Stimulated activated memory B cell treated with anti-CD40 and anti-IgM and Interleukin-4, amounts not matched to agents 10 μg/mL and 1 μg/mL and 100 μg/mL, for 72 hours (primary cell): ENCODE results near the gene COL9A3.

Experiments
- ATAC-seq: fragments of 150-1000 bp; cut with Tn5 transposase; 2 replicates; pipeline ENCODE4 v1.10.0; 2021
- H3K27ac Mint-ChIP-seq: one replicate; pipeline ENCODE4 v1.8.0; 2022; ENCODE audit warnings: mild to moderate bottlenecking, mixed read lengths
- H3K27me3 Mint-ChIP-seq: one replicate; pipeline ENCODE4 v1.8.0; 2022; ENCODE audit warnings: mixed read lengths
- H3K36me3 Mint-ChIP-seq: one replicate; pipeline ENCODE4 v1.8.0; 2022; ENCODE audit warnings: mixed read lengths
- H3K4me1 Mint-ChIP-seq: one replicate; pipeline ENCODE4 v1.8.0; 2022; ENCODE audit warnings: mixed read lengths
- H3K4me3 Mint-ChIP-seq: one replicate; pipeline ENCODE4 v1.8.0; 2022; ENCODE audit warnings: mild to moderate bottlenecking, moderate library complexity, mixed read lengths
- H3K9me3 Mint-ChIP-seq: one replicate; pipeline ENCODE4 v1.8.0; 2022; ENCODE audit warnings: mixed read lengths

Gene COL9A3

DNA sequence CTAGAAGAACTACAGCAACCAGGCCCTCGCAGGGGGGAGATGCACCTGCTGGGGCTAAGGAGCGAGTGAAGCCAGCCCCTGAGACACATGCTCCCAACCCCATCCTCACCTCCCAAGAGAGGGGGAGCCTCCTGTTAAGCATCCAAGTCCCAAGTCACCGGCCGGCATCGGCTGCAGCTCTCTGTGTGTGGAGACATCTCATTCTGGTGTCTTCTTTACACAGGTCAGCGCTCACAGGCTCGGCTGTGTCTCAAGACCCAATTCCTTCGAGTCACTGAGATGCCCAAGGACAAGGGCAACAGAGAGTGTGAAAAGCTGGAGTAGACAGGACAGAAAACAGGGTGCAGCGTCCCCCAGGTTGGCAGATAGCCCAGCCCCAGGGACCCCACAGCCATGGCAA is 41.6 kb upstream of the COL9A3 start:
- Mint-ChIP-seq H3K36me3 (no peaks in the 10 kb centered on the region), H3K27me3 (peaks cover 30% of the 10 kb centered on the region), H3K4me1 (peaks cover 46% of the 10 kb centered on the region), H3K9me3 (peaks cover 5% of the 10 kb centered on the region), H3K27ac (no peak overlapping the region), H3K4me3 (no peak overlapping the region)
- ATAC-seq: no peak

DNA sequence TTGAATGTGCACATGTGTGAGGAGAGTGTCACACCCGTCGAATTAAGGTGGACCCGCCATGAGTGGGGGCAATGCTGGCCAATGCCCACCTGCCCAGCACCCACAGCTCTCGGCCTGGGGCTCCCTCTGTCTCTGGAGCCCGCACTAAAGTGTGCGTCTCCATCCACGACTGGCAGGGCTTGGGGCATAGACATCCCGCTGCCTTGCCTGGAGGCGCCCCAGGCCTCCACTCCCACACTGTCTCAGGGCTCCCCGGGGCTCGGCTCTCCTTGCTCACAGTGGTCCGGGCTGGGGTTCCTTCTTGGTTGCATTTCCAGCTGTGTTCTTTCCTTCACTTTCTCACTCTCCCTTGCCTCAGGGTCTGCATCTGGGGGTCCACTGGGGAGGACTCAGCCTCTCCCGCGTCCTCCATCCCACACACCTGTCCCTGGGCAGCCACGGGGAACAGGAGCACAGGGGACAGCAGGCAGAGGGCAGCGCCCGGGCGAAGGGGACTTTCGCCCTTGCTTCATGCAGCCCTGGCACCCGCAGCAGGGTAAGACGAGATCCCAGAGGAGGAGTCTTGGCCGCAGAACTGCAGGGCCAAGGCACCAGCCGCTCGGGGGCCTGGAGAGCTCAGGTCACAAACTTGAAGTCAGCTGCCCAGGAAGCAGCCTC is 40.7 kb upstream of the COL9A3 start:
- Mint-ChIP-seq H3K9me3 (peaks cover 5% of the 10 kb centered on the region), H3K36me3 (no peaks in the 10 kb centered on the region), H3K27ac (peak overlapping the region; percentile 87), H3K4me3 (no peak overlapping the region), H3K27me3 (peaks cover 21% of the 10 kb centered on the region), H3K4me1 (peaks cover 37% of the 10 kb centered on the region)
- no peak for ATAC-seq

DNA sequence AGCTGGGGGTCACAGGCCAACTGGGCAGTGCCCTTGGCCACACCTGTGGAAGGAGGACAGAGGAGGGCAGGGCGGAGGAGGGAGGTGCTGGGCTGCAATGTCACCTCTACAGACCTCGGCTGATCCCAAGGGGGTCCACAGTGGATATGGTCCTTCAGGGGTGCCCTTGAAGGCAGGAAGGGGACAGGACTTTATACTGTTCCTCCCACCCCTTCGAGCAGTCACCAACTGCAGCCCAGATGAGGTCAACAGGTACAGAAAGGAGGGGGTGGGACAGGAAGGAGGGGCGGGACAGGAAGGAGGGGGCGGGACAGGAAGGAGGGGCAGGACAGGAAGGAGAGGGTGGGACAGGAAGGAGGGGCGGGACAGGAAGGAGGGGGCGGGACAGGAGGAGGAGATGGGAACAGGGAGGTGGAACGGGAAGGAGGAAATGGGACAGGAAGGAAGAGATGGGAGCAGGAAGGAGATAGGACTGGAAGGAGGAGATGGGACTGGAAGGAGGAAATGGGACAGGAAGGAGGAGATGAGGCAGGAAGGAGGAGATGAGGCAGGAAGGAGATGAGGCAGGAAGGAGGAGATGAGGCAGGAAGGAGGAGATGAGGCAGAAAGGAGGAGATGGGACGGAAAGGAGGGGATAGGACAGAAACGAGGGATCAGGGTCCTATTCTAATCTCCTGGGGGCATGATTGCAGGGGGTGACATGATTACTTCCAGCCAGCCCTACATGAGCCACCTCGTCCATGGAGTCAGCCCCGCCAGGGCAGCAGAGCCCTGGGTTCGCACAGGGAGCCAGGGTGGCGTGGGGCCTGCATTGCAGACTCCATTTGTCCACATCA is 39.9 kb upstream of the COL9A3 start:
- Mint-ChIP-seq H3K27ac (peak overlapping the region; percentile 87), H3K36me3 (no peaks in the 10 kb centered on the region), H3K27me3 (peaks cover 13% of the 10 kb centered on the region), H3K4me3 (peak overlapping the region; percentile 49), H3K9me3 (peaks cover 5% of the 10 kb centered on the region), H3K4me1 (peaks cover 31% of the 10 kb centered on the region)
- peak; percentile 52 for ATAC-seq

DNA sequence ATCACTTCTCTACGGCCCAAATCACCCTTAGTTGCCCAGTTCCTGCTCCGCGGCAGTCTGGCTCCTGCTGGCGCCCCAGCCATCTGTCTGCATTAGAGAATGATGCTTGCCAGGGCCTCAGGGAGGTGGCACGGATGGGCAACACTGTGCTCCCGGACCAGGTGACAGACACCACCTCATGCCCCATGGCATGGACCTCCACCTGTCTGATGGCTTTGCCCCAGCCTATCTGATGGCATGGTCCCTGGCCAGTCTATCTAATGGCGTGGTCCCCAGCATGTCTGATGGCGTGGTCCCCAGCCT is 39.4 kb upstream of the COL9A3 start:
- no peak overlapping the region for H3K4me3 Mint-ChIP-seq

DNA sequence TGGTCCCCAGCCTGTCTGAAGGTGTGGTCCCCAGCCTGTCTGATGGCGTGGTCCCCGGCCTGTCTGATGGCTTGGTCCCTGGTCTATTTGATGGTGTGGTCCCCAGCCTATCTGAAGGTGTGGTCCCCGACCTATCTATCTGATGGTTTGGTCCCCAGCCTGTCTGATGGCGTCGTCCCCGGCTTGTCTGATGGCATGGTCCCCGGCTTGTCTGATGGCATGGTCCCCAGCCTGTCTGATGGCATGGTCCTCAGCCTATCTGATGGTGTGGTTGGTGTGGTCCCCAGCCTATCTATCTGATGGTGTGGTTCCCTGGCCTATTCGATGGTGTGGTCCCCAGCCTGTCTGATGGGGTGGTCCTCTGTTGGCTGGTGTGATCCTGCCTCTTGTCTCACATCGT is 38.8 kb upstream of the COL9A3 start:
- Mint-ChIP-seq H3K27me3 (peaks cover 2% of the 10 kb centered on the region), H3K36me3 (no peaks in the 10 kb centered on the region), H3K27ac (no peak overlapping the region), H3K4me1 (peaks cover 31% of the 10 kb centered on the region), H3K9me3 (peaks cover 5% of the 10 kb centered on the region), H3K4me3 (no peak overlapping the region)
- no peak for ATAC-seq

More for the DNA sequence above, 39.4 kb upstream of the COL9A3 start:
- peak overlapping the region; percentile 87 for H3K27ac Mint-ChIP-seq
- H3K27me3 Mint-ChIP-seq: peaks cover 7% of the 10 kb centered on the region
- ATAC-seq: no peak
- peaks cover 5% of the 10 kb centered on the region for H3K9me3 Mint-ChIP-seq
- no peaks in the 10 kb centered on the region for H3K36me3 Mint-ChIP-seq
- peaks cover 31% of the 10 kb centered on the region for H3K4me1 Mint-ChIP-seq

DNA sequence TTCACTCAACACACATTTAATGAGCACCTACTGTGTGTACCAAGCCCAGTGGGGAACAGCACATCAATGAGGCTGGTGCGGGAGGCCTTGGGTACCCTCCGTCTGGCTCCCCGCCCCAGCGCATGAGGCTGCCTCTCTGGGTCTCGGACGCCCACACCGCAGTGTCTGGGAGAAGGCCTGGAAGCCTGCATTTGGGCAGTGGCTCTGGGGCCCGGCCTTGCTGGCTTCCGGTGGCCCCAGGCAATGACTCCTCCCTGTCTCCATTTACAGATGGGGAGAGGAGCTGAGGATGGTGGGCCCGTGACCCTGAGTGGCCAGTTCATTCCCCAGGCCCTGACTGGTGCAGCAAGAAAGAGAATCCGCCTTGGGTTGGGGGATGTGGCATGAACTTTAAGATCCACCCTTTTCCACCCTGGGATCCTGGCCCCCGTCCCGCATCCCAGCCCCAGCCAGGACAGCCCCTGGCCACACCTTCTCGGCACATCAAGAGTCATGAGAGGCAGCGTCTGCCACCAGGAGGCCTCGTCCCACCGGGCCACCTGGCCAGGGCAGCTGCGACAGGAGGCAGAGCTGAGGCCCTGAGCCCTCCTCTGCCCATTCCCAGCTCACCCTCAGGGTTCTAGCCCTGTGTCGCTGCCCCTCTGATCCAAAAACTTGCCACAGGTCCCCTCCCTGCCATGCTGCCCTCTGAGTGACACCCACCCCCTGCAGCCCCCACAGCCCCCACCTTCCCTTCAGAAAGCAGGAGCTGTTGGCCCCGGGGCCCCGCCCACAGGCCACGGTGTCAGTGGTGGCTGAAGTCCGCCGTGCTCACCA is 38.0 kb upstream of the COL9A3 start:
- peaks cover 5% of the 10 kb centered on the region for H3K9me3 Mint-ChIP-seq
- no peak overlapping the region for H3K27ac Mint-ChIP-seq
- peak; percentile 17 for ATAC-seq
- no peaks in the 10 kb centered on the region for H3K36me3 Mint-ChIP-seq
- no peaks in the 10 kb centered on the region for H3K27me3 Mint-ChIP-seq
- no peak overlapping the region for H3K4me3 Mint-ChIP-seq
- H3K4me1 Mint-ChIP-seq: peaks cover 31% of the 10 kb centered on the region

DNA sequence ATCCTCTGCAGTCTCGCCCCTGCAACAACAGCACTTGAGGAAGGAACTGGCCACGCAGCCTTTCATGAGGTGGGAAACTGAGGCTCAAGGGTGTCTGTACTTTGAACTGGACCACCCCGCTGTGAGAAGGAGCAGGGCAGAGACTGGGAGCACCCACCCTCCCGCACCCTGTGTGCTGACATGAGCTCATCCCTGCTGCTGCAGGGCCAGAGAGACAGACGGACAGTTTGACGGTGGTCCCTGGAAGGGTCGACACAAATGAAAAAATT is 37.5 kb upstream of the COL9A3 start:
- no peak for ATAC-seq
- H3K27ac Mint-ChIP-seq: no peak overlapping the region
- no peaks in the 10 kb centered on the region for H3K36me3 Mint-ChIP-seq
- H3K27me3 Mint-ChIP-seq: no peaks in the 10 kb centered on the region
- H3K9me3 Mint-ChIP-seq: peaks cover 5% of the 10 kb centered on the region
- H3K4me3 Mint-ChIP-seq: no peak overlapping the region
- H3K4me1 Mint-ChIP-seq: peaks cover 27% of the 10 kb centered on the region

DNA sequence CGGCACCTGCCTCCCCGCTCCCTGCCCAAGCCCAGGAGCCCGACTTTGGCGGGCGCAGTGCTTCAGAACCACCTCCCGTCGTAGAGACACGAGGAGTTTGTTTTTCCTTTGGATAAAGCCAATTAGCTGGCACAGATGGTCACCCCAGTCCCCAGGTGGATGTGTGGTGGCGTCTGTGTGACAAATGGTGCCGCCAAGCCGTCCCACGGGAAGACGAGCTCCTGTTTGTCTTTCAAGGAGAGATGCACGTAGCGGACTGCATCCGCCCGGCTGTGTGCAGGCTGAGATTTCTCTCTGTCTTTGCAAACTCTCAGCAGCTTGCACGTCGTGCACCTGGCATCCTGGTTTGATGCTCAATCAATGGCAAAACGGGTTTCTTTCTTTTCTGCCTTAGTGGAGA is 36.6 kb upstream of the COL9A3 start:
- Mint-ChIP-seq H3K9me3 (peaks cover 5% of the 10 kb centered on the region), H3K27me3 (no peaks in the 10 kb centered on the region), H3K36me3 (no peaks in the 10 kb centered on the region), H3K4me3 (no peak overlapping the region), H3K4me1 (peaks cover 19% of the 10 kb centered on the region), H3K27ac (no peak overlapping the region)
- ATAC-seq: no peak

DNA sequence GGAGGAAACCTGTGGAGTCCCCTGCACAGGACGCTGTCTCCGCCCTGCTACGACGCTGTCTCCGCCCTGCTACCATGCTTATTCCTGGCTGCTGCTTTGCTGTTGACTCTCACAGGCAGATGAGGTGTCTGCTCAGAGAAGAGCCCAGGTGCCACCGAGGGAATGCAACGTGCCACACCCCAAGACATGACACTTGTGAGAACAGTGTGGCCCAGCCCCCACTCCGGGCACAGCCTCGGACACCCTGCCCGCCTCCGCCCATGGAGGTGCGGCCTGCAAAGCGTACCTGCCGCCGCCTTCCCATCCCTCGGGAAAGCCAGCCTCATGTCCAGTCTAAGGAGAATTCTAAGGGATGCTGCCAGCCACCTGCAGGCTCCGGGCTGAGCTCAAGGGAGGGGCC is 36.2 kb upstream of the COL9A3 start:
- no peak overlapping the region for H3K4me3 Mint-ChIP-seq
- no peak for ATAC-seq
- no peaks in the 10 kb centered on the region for H3K36me3 Mint-ChIP-seq
- H3K9me3 Mint-ChIP-seq: peaks cover 5% of the 10 kb centered on the region
- H3K4me1 Mint-ChIP-seq: peaks cover 17% of the 10 kb centered on the region
- no peak overlapping the region for H3K27ac Mint-ChIP-seq
- H3K27me3 Mint-ChIP-seq: no peaks in the 10 kb centered on the region

DNA sequence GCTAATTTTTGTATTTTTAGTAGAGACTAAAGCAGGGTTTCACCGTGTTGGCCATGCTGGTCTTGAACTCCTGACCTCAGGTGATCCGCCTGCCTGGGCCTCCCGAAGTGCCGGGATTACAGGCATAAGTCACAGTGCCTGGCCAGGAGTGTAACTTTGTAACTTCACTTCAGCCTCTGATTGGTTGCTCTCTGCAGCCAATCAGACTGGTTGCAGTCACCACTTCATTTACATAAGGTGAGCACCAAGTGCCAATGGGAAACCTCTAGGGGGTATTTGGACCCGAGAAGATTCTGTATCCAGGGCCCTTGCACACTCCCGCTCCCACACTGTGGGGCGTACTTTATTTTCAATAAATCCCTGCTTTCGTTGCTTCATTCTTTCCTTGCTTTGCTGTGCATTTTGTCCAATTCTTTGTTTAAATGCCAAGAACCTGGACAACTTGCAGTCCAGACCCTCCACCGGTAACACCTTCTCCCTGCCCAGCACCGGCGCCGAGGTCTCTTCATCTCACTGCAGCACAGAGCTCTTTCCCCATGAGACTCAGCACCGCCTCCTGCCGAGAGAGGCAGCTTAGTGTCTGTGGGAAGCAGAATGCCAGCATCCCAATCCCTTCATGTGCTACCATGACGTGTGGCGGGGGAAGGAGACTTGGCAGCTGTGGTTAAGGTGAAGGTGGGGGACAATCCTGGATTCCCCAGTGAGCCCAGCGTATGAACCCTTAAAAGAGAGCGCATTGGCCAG is 34.5 kb upstream of the COL9A3 start:
- Mint-ChIP-seq H3K9me3 (peaks cover 3% of the 10 kb centered on the region), H3K27me3 (no peaks in the 10 kb centered on the region), H3K36me3 (no peaks in the 10 kb centered on the region), H3K4me1 (peaks cover 4% of the 10 kb centered on the region), H3K27ac (no peak overlapping the region), H3K4me3 (no peak overlapping the region)
- ATAC-seq: no peak

DNA sequence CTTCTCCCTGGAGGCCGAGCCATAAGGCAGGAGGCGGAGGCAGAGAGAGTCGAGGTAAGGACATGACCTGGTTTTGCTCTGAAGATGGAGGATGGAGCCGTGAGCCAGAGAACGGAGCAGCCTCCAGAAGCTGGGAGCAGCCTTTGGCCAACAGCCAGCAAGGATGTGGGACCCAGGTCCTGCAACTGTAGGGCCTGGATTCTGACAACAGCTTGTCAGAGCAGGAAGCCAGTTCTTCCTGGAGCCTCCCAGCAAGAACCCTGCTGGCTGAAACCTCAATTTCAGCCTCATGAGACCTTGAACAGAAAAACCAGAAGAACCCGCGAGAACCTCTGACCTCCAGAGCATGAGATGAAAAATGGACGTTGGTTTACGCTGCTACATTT is 34.0 kb upstream of the COL9A3 start:
- Mint-ChIP-seq H3K27me3 (no peaks in the 10 kb centered on the region), H3K36me3 (no peaks in the 10 kb centered on the region), H3K4me1 (peaks cover 9% of the 10 kb centered on the region), H3K4me3 (no peak overlapping the region), H3K9me3 (peaks cover 8% of the 10 kb centered on the region), H3K27ac (no peak overlapping the region)
- no peak for ATAC-seq

DNA sequence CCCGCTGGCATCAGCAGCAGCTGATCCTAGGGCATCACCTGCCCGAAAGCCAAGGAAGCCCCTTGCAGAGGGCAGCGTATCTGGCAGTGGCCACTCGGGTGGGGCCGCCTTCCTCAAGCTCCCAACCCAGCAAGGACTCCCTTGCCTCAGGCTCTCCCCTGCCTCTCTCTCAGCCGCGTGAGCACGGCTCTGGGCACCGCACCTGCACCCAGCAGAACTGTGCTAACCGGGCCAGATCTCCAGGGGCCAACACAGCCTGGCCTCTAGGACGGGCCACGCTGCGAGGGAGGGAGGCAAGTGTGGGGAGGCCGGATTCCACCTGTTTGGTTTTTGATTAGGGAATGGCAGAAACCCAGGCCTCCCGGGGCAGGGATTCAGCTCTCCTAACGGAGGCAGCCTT is 32.4 kb upstream of the COL9A3 start:
- Mint-ChIP-seq H3K36me3 (no peaks in the 10 kb centered on the region), H3K9me3 (peaks cover 8% of the 10 kb centered on the region), H3K4me3 (no peak overlapping the region), H3K27me3 (no peaks in the 10 kb centered on the region), H3K4me1 (peaks cover 9% of the 10 kb centered on the region), H3K27ac (no peak overlapping the region)
- ATAC-seq: no peak

DNA sequence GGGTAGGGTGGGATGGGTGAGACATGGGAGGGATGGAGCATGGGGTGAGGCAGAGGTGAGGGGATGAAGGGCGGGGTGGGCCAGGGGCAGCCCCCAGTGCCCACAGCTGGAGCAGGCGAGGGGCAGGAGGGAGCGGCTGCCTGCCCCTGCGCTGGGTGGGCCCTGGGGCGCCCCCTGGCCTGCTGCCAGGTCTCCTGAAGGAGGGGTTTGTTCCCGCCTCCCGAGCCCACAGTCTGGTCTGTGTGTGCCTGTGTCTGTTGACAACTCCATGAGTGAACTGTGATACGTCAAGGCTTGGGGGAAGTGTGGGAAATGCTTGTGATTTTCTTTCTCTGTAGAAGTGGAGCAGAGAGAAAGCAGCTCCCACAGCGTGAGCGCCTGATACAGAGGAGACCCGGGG is 31.5 kb upstream of the COL9A3 start:
- H3K4me1 Mint-ChIP-seq: peaks cover 9% of the 10 kb centered on the region
- H3K9me3 Mint-ChIP-seq: peaks cover 8% of the 10 kb centered on the region
- no peaks in the 10 kb centered on the region for H3K27me3 Mint-ChIP-seq
- no peak overlapping the region for H3K27ac Mint-ChIP-seq
- no peaks in the 10 kb centered on the region for H3K36me3 Mint-ChIP-seq
- no peak for ATAC-seq
- no peak overlapping the region for H3K4me3 Mint-ChIP-seq

DNA sequence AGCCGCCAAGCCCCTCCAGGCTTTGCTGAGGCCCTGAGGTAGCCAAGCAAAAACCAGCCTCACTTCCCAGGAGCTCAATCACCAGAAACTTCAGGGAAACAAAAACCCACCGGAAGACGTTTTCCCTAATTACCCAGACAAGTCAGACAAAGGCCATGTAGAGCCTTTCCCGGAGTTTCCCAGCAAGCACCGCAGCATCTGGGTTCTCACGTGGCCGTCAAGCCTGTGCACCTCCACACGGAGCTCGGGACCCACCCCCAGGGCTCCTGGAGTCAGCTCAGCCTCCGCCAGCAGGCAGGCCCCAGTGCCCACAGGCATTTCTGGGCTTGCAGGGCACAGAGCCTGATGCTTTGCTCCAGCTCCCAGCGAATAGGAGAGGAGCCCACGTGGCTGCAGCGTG is 30.7 kb upstream of the COL9A3 start:
- Mint-ChIP-seq H3K36me3 (no peaks in the 10 kb centered on the region), H3K27ac (no peak overlapping the region), H3K4me1 (peaks cover 10% of the 10 kb centered on the region), H3K9me3 (peaks cover 8% of the 10 kb centered on the region), H3K27me3 (no peaks in the 10 kb centered on the region), H3K4me3 (no peak overlapping the region)
- no peak for ATAC-seq

DNA sequence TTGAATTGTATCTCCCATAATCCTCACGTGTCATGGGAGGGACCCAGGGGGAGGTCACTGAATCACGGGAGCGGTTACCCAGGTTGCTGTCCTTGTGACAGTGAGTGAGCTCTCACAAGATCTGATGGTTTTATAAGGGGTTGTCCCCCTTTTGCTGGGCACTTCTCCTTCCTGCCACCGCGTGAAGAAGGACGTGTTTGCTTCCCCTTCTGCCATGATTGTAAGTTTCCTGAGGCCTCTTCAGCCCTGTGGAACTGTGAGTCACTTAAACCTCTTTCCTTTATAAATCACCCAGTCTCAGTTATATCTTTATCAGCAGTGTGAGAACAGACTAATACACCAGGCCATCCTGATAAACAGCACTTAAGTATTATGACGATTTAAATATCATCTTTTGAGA is 29.5 kb upstream of the COL9A3 start:
- H3K4me1 Mint-ChIP-seq: peaks cover 17% of the 10 kb centered on the region
- no peaks in the 10 kb centered on the region for H3K27me3 Mint-ChIP-seq
- no peaks in the 10 kb centered on the region for H3K36me3 Mint-ChIP-seq
- H3K9me3 Mint-ChIP-seq: peaks cover 8% of the 10 kb centered on the region
- no peak overlapping the region for H3K4me3 Mint-ChIP-seq
- ATAC-seq: no peak
- peak overlapping the region; percentile 64 for H3K27ac Mint-ChIP-seq
